Liver (tissue), 3 donors: ENCODE data around the gene ZNF722.

Experiments
- HNF4A ChIP-seq, 2 donors: conservative IDR thresholded peaks; 2 replicates each; pipeline ENCODE4 v1.6.1; 2016; ENCODE audit warnings: antibody characterized with exemption in 2 of 2, mild to moderate bottlenecking in 2 of 2
- JUND ChIP-seq, 2 donors: IDR thresholded peaks; 2 replicates each; pipeline ENCODE4 v1.6.1; 2016; ENCODE audit warnings: antibody characterized with exemption in 2 of 2
- NR2F2 ChIP-seq: IDR thresholded peaks from 2 replicates; pipeline ENCODE4 v1.6.1; 2016; ENCODE audit warnings: antibody characterized with exemption
- TF ChIP-seq, protein P1 (sequence below): IDR thresholded peaks from 2 replicates; pipeline ENCODE4 v1.6.1; 2016; ENCODE audit warnings: antibody characterized with exemption
- TF ChIP-seq, protein P2 (sequence below): IDR thresholded peaks from 2 replicates; pipeline ENCODE4 v1.6.1; 2016; ENCODE audit warnings: antibody characterized with exemption, mild to moderate bottlenecking
- TF ChIP-seq, protein P3 (sequence below): fragments of 150-350 bp; IDR thresholded peaks from 2 replicates; pipeline ENCODE4 v1.5.1; 2017; ENCODE audit warnings: improper control_type of control experiment, low read depth, low read length; ENCODE audit not compliant: missing input control
- donor health status: healthy.
- donor health status: healthy.

DNA sequence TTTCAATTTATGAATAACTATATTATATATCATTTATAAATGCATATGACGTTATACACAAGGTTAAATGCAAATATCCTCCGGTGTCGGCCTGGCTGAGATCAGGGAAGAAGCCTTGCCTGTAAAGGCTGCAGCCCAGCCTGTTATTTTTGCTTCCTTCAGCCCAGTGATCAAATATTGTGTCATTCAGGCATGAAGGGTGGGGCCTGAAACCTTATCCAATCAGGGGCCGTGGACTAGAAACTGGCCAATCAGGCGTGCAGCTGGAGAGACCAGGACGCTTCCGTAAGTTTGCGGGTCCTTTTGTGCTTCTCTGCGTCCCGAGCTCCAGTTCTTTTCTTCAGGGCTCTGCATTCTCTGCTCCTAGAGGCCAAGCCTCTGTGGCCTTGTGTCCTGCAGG is at the start of gene ZNF722:
- TF ChIP-seq, protein P1, sequence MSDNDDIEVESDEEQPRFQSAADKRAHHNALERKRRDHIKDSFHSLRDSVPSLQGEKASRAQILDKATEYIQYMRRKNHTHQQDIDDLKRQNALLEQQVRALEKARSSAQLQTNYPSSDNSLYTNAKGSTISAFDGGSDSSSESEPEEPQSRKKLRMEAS: no peak
- TF ChIP-seq, protein P2, sequence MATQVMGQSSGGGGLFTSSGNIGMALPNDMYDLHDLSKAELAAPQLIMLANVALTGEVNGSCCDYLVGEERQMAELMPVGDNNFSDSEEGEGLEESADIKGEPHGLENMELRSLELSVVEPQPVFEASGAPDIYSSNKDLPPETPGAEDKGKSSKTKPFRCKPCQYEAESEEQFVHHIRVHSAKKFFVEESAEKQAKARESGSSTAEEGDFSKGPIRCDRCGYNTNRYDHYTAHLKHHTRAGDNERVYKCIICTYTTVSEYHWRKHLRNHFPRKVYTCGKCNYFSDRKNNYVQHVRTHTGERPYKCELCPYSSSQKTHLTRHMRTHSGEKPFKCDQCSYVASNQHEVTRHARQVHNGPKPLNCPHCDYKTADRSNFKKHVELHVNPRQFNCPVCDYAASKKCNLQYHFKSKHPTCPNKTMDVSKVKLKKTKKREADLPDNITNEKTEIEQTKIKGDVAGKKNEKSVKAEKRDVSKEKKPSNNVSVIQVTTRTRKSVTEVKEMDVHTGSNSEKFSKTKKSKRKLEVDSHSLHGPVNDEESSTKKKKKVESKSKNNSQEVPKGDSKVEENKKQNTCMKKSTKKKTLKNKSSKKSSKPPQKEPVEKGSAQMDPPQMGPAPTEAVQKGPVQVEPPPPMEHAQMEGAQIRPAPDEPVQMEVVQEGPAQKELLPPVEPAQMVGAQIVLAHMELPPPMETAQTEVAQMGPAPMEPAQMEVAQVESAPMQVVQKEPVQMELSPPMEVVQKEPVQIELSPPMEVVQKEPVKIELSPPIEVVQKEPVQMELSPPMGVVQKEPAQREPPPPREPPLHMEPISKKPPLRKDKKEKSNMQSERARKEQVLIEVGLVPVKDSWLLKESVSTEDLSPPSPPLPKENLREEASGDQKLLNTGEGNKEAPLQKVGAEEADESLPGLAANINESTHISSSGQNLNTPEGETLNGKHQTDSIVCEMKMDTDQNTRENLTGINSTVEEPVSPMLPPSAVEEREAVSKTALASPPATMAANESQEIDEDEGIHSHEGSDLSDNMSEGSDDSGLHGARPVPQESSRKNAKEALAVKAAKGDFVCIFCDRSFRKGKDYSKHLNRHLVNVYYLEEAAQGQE: no peak
- TF ChIP-seq, protein P3, sequence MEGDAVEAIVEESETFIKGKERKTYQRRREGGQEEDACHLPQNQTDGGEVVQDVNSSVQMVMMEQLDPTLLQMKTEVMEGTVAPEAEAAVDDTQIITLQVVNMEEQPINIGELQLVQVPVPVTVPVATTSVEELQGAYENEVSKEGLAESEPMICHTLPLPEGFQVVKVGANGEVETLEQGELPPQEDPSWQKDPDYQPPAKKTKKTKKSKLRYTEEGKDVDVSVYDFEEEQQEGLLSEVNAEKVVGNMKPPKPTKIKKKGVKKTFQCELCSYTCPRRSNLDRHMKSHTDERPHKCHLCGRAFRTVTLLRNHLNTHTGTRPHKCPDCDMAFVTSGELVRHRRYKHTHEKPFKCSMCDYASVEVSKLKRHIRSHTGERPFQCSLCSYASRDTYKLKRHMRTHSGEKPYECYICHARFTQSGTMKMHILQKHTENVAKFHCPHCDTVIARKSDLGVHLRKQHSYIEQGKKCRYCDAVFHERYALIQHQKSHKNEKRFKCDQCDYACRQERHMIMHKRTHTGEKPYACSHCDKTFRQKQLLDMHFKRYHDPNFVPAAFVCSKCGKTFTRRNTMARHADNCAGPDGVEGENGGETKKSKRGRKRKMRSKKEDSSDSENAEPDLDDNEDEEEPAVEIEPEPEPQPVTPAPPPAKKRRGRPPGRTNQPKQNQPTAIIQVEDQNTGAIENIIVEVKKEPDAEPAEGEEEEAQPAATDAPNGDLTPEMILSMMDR: no peak
- TF ChIP-seq HNF4A (conservative IDR thresholded peaks at IDR 0.05): no peak
- no peak for TF ChIP-seq JUND (IDR thresholded peaks at IDR 0.05)
- no peak for TF ChIP-seq NR2F2
